ENCODE data around the gene KCNH3.

Gene KCNH3

GRCh38 chr12:49547090-49547690 is 8.4 kb downstream of the KCNH3 start:
- no peak overlapping the region for H3K4me3 ChIP-seq (ENCODE audit: low read length)
- no peak for DNase-seq (ENCODE audit: low read depth)
- TF ChIP-seq CTCF (conservative IDR thresholded peaks at IDR 0.05; ENCODE audit: low read length): no peak

- no peak for TF ChIP-seq CTCF (conservative IDR thresholded peaks at IDR 0.05; ENCODE audit: low read length)
- no peak overlapping the region; the same call in 1 of the 2 replicates for H3K4me3 ChIP-seq (ENCODE audit: low read length)
- no peak for DNase-seq (ENCODE audit: low read depth)
These were observed 9.6 kb downstream of the KCNH3 start for GRCh38 chr12:49548481-49548821.

GRCh38 chr12:49548822-49549648 is 10.2 kb downstream of the KCNH3 start:
- peak; percentile 40 for TF ChIP-seq CTCF (conservative IDR thresholded peaks at IDR 0.05; ENCODE audit: low read length)
- no peak for DNase-seq (ENCODE audit: low read depth)
- peak overlapping the region; percentile 44 for H3K4me3 ChIP-seq (ENCODE audit: low read length)

- TF ChIP-seq CTCF (conservative IDR thresholded peaks at IDR 0.05; ENCODE audit: low read length): no peak
- H3K4me3 ChIP-seq (ENCODE audit: low read length): no peak overlapping the region
- DNase-seq (ENCODE audit: low read depth): no peak
These were observed 11.2 kb downstream of the KCNH3 start for GRCh38 chr12:49549735-49550692.

- no peak overlapping the region for H3K4me3 ChIP-seq (ENCODE audit: low read length)
- no peak for DNase-seq (ENCODE audit: low read depth)
- TF ChIP-seq CTCF (conservative IDR thresholded peaks at IDR 0.05; ENCODE audit: low read length): no peak
These were observed 11.9 kb downstream of the KCNH3 start for GRCh38 chr12:49550693-49551252.

- no peak overlapping the region for H3K4me3 ChIP-seq (ENCODE audit: low read length)
- peak; percentile 58 for DNase-seq (ENCODE audit: low read depth)
- no peak for TF ChIP-seq CTCF (conservative IDR thresholded peaks at IDR 0.05; ENCODE audit: low read length)
These were observed 13.2 kb downstream of the KCNH3 start for GRCh38 chr12:49552014-49552413.
